CD4-positive, alpha-beta T cell (primary cell): ENCODE measurements around the gene KDM4B. TPM values are rescaled to one million over a fixed set of nuclear protein-coding genes. Genes with fewer than 3 reads are reported as not detected.

Source experiments
- ATAC-seq: fragments of 200-7000 bp; cut with Tn5 transposase; one replicate; pipeline ENCODE4 v1.10.0; 2022; ENCODE audit warnings: mild to moderate bottlenecking; ENCODE audit not compliant: poor library complexity
- CTCF ChIA-PET: fragments of 350-600 bp; sonication (Branson Sonifier 250); formaldehyde crosslinking; loops from one replicate; lab custom pipeline; 2021; ENCODE audit warnings: antibody characterized with exemption, inconsistent platforms; lab: Charles Lee
- POLR2A ChIA-PET: fragments of 350-600 bp; sonication (Branson Sonifier 250); formaldehyde crosslinking; loops from one replicate; lab custom pipeline; 2021; ENCODE audit warnings: antibody characterized with exemption, inconsistent platforms; lab: Charles Lee
- DNase-seq, 14 experiments: peaks; one replicate each; pipeline ENCODE4 v3.0.0-alpha.2; 2013 to 2020; ENCODE audit warnings: mixed read lengths in 2 of 14
- H3K27ac ChIP-seq, 2 donors: one replicate each; pipeline versions ENCODE4 v1.5.1 to v1.7.0; 2013; ENCODE audit warnings: low read length in 2 of 2, low read depth in 1 of 2, mild to moderate bottlenecking in 1 of 2
- H3K27me3 ChIP-seq, 2 experiments: 1 replicate in 1 of 2; 2 replicates in 1 of 2; pipeline versions ENCODE4 v1.6.1 to v1.7.0; 2013; ENCODE audit warnings: low read length in 2 of 2, control low read depth in 1 of 2, mild to moderate bottlenecking in 1 of 2, moderate library complexity in 1 of 2; ENCODE audit not compliant: insufficient read depth in 2 of 2, control insufficient read depth in 1 of 2
- H3K36me3 ChIP-seq: one replicate; pipeline ENCODE4 v1.6.1; 2013; ENCODE audit warnings: low read length, control low read depth; ENCODE audit not compliant: insufficient read depth
- H3K4me1 ChIP-seq: one replicate; pipeline ENCODE4 v1.6.1; 2013; ENCODE audit warnings: low read length, control low read depth; ENCODE audit not compliant: insufficient read depth
- H3K4me3 ChIP-seq: one replicate; pipeline ENCODE4 v1.5.1; 2013; ENCODE audit warnings: mild to moderate bottlenecking, low read length, moderate library complexity
- H3K9me3 ChIP-seq, 2 experiments: 1 replicate in 1 of 2; 2 replicates in 1 of 2; pipeline versions ENCODE4 v1.6.1 to v1.7.0; 2013; ENCODE audit warnings: low read length in 2 of 2, mild to moderate bottlenecking in 2 of 2, control low read depth in 1 of 2, moderate library complexity in 1 of 2; ENCODE audit not compliant: control insufficient read depth in 1 of 2, insufficient read depth in 1 of 2
- H3K27ac Mint-ChIP-seq: one replicate; pipeline ENCODE4 v1.8.0; 2020; ENCODE audit warnings: mixed read lengths
- H3K27me3 Mint-ChIP-seq: one replicate; pipeline ENCODE4 v1.8.0; 2021; ENCODE audit warnings: mixed read lengths
- H3K36me3 Mint-ChIP-seq: one replicate; pipeline ENCODE4 v1.8.0; 2021; ENCODE audit warnings: low read depth, mixed read lengths
- H3K4me1 Mint-ChIP-seq: one replicate; pipeline ENCODE4 v1.8.0; 2021; ENCODE audit warnings: low read depth, mixed read lengths
- H3K4me3 Mint-ChIP-seq: one replicate; pipeline ENCODE4 v1.8.0; 2020; ENCODE audit warnings: mild to moderate bottlenecking, mixed read lengths
- H3K9me3 Mint-ChIP-seq: one replicate; pipeline ENCODE4 v1.8.0; 2020; ENCODE audit warnings: mixed read lengths
- CTCF ChIP-seq: fragments of 200-600 bp; IDR thresholded peaks from one replicate; pipeline ENCODE4 v1.8.0; 2022; ENCODE audit warnings: antibody characterized with exemption, mild to moderate bottlenecking
- intact Hi-C, 2 experiments: fragments of 100-400 bp; cut with DNase I in 1 of 2; cut with micrococcal nuclease in 1 of 2; formaldehyde crosslinking; loops; one replicate each; pipeline versions ENCODE4 v1.15.1 to v1.9.0; 2023 to 2025; cut with DNase I, micrococcal nuclease
- total RNA-seq, 174 experiments: library from RNA in 2 of 174; stranded (reverse) in 2 of 174; gene quantifications; one replicate each; pipeline ENCODE4 v1.2.3 and lab custom pipeline; 2021 to 2026

Gene KDM4B
- total RNA-seq, 2 experiments from 2014 or later: 41.8 to 42.5 TPM

- peaks cover 44% of the 10 kb centered on the region for H3K36me3 Mint-ChIP-seq
- Histone ChIP-seq H3K9me3 (peaks cover 8 to 32% of the 10 kb centered on the region in 2 experiments), H3K27ac (no peak overlapping the region), H3K4me3 (no peak overlapping the region), H3K27me3 (no peaks in the 10 kb centered on the region), H3K4me1 (no peaks in the 10 kb centered on the region), H3K36me3 (peaks cover 40% of the 10 kb centered on the region)
- intact Hi-C loops: no loop called here
- no peak overlapping the region for H3K27ac Mint-ChIP-seq
- no peak overlapping the region for H3K4me3 Mint-ChIP-seq
- H3K27me3 Mint-ChIP-seq: no peaks in the 10 kb centered on the region
- ChIA-PET CTCF (no interaction called here), POLR2A (no interaction called here)
- TF ChIP-seq CTCF: no peak
- DNase-seq (no peak), ATAC-seq (no peak)
- H3K9me3 Mint-ChIP-seq: no peaks in the 10 kb centered on the region
- no peaks in the 10 kb centered on the region for H3K4me1 Mint-ChIP-seq
Observed at GRCh38 chr19:5059793-5060192, 90.9 kb downstream of the KDM4B start.

GRCh38 chr19:5062195-5062594, 93.3 kb downstream of the KDM4B start:
- CTCF ChIA-PET: no interaction called here

GRCh38 chr19:5062799-5063198, 93.9 kb downstream of the KDM4B start:
- no peaks in the 10 kb centered on the region for H3K4me1 Mint-ChIP-seq
- ChIA-PET POLR2A (no interaction called here), CTCF (no interaction called here)
- H3K4me3 Mint-ChIP-seq: no peak overlapping the region
- no peaks in the 10 kb centered on the region for H3K27me3 ChIP-seq
- H3K27me3 Mint-ChIP-seq: no peaks in the 10 kb centered on the region
- no peak overlapping the region for H3K4me3 ChIP-seq
- H3K36me3 ChIP-seq: peaks cover 36% of the 10 kb centered on the region
- ATAC-seq (no peak), DNase-seq (no peak)
- H3K27ac Mint-ChIP-seq: no peak overlapping the region
- H3K9me3 ChIP-seq: peaks cover 8 to 32% of the 10 kb centered on the region in 2 experiments
- TF ChIP-seq CTCF: no peak
- no peaks in the 10 kb centered on the region for H3K4me1 ChIP-seq
- no peak overlapping the region for H3K27ac ChIP-seq
- peaks cover 29% of the 10 kb centered on the region for H3K36me3 Mint-ChIP-seq
- no peaks in the 10 kb centered on the region for H3K9me3 Mint-ChIP-seq
- intact Hi-C loops: no loop called here

More at GRCh38 chr19:5062195-5062594, 93.3 kb downstream of the KDM4B start:
- no peak overlapping the region for H3K4me3 Mint-ChIP-seq
- Histone ChIP-seq H3K36me3 (peaks cover 41% of the 10 kb centered on the region), H3K4me3 (no peak overlapping the region), H3K4me1 (no peaks in the 10 kb centered on the region), H3K27ac (no peak overlapping the region), H3K9me3 (peaks cover 8 to 32% of the 10 kb centered on the region in 2 experiments), H3K27me3 (no peaks in the 10 kb centered on the region)
- ATAC-seq (no peak), DNase-seq (no peak)
- H3K27me3 Mint-ChIP-seq: no peaks in the 10 kb centered on the region
- peaks cover 36% of the 10 kb centered on the region for H3K36me3 Mint-ChIP-seq
- H3K9me3 Mint-ChIP-seq: no peaks in the 10 kb centered on the region
- POLR2A ChIA-PET: no interaction called here
- no peaks in the 10 kb centered on the region for H3K4me1 Mint-ChIP-seq
- intact Hi-C loops: no loop called here
- no peak for TF ChIP-seq CTCF
- H3K27ac Mint-ChIP-seq: no peak overlapping the region
